Endodermal cell (in vitro differentiated cells): ENCODE results near the gene SLC6A16. TPM values are rescaled to one million over a fixed set of nuclear protein-coding genes. Genes with fewer than 3 reads are reported as not detected.

Experiments used
- DNase-seq: peaks from one replicate; pipeline ENCODE4 v3.0.0-alpha.2; 2017
- H3K27ac ChIP-seq: 2 replicates; pipeline ENCODE4 v1.5.1; 2013; ENCODE audit warnings: mild to moderate bottlenecking, low read depth, low read length, moderate library complexity
- H3K27me3 ChIP-seq: 2 replicates; pipeline ENCODE4 v1.6.1; 2013; ENCODE audit warnings: mild to moderate bottlenecking, low read length, moderate library complexity; ENCODE audit not compliant: insufficient read depth, control insufficient read depth, poor library complexity, severe bottlenecking
- H3K36me3 ChIP-seq: 2 replicates; pipeline ENCODE4 v1.7.0; 2013; ENCODE audit warnings: mild to moderate bottlenecking, low read length, moderate library complexity; ENCODE audit not compliant: control insufficient read depth, insufficient read depth
- H3K4me1 ChIP-seq: one replicate; pipeline ENCODE4 v1.7.0; 2013; ENCODE audit warnings: low read length; ENCODE audit not compliant: control insufficient read depth, insufficient read depth
- H3K4me3 ChIP-seq: 2 replicates; pipeline ENCODE4 v1.5.1; 2013; ENCODE audit warnings: mild to moderate bottlenecking, low read length, moderate library complexity
- H3K9ac ChIP-seq: 2 replicates; pipeline ENCODE4 v1.6.1; 2013; ENCODE audit warnings: mild to moderate bottlenecking, low read length, moderate library complexity; ENCODE audit not compliant: poor library complexity, severe bottlenecking; ENCODE audit errors: extremely low read depth
- H3K9me3 ChIP-seq: 2 replicates; pipeline ENCODE4 v1.6.1; 2013; ENCODE audit warnings: mild to moderate bottlenecking, low read length, moderate library complexity; ENCODE audit not compliant: control insufficient read depth
- H3K27ac Mint-ChIP-seq: 2 replicates; pipeline ENCODE4 v1.8.0; 2020; ENCODE audit warnings: mixed read lengths
- H3K27me3 Mint-ChIP-seq: 2 replicates; pipeline ENCODE4 v1.8.0; 2021; ENCODE audit warnings: mild to moderate bottlenecking, mixed read lengths; ENCODE audit not compliant: insufficient read depth
- H3K36me3 Mint-ChIP-seq: 2 replicates; pipeline ENCODE4 v1.8.0; 2020; ENCODE audit warnings: low read depth, mixed read lengths
- H3K4me1 Mint-ChIP-seq: 2 replicates; pipeline ENCODE4 v1.8.0; 2020; ENCODE audit warnings: mixed read lengths
- H3K4me3 Mint-ChIP-seq: 2 replicates; pipeline ENCODE4 v1.8.0; 2020; ENCODE audit warnings: mild to moderate bottlenecking, moderate library complexity, mixed read lengths
- H3K9me3 Mint-ChIP-seq: 2 replicates; pipeline ENCODE4 v1.8.0; 2020; ENCODE audit warnings: mild to moderate bottlenecking, mixed read lengths
- CTCF ChIP-seq: fragments of 200-600 bp; sonication (generic); conservative IDR thresholded peaks from 2 replicates; pipeline ENCODE4 v1.5.0; 2021; ENCODE audit warnings: antibody characterized with exemption, mild to moderate bottlenecking
- WGBS, 2 experiments: methylation state at CpG; one replicate each; pipeline versions ENCODE4 v1.1.5 to v1.1.7; 2013; ENCODE audit warnings: missing lambda C conversion rate in 2 of 2, mixed read lengths in 1 of 2; ENCODE audit not compliant: insufficient coverage in 1 of 2, insufficient read length in 1 of 2; 5-methylcytosine and 5-hydroxymethylcytosine counted together
- total RNA-seq, 2 donors: library from RNA; stranded (reverse); fragmentation: NEBNext Ultra II Directional in 1 of 2; extraction: Animal tissue kit (Norgen Biotek cat#: 25700) in 1 of 2; gene quantifications; 2 replicates in 1 of 2; 3 replicates in 1 of 2; pipeline ENCODE4 v1.2.1, GENCODE V29; 2021

Gene SLC6A16
- total RNA-seq, 2 donors from 2014 or later: 3.3 to 3.4 TPM

GRCh38 chr19:49247676-49248075, 77.3 kb downstream of the SLC6A16 start:
- Mint-ChIP-seq H3K27me3 (peaks cover 22% of the 10 kb centered on the region), H3K27ac (no peak overlapping the region), H3K36me3 (no peaks in the 10 kb centered on the region), H3K9me3 (peaks cover 5% of the 10 kb centered on the region), H3K4me1 (peaks cover 10% of the 10 kb centered on the region), H3K4me3 (no peak overlapping the region)
- WGBS, 2 experiments: no CpG with 5 or more reads among the region's 2 CpGs
- no peak overlapping the region for H3K4me3 ChIP-seq
- no peaks in the 10 kb centered on the region for H3K4me1 ChIP-seq
- H3K9me3 ChIP-seq: no peaks in the 10 kb centered on the region
- no peak for DNase-seq
- no peak overlapping the region for H3K27ac ChIP-seq
- H3K9ac ChIP-seq: no peak overlapping the region
- H3K36me3 ChIP-seq: no peaks in the 10 kb centered on the region
- no peaks in the 10 kb centered on the region for H3K27me3 ChIP-seq
- no peak for TF ChIP-seq CTCF

GRCh38 chr19:49244256-49244655, 80.7 kb downstream of the SLC6A16 start:
- H3K9me3 Mint-ChIP-seq: no peaks in the 10 kb centered on the region
- WGBS, 2 experiments: 93 to 95% methylated on average over 9 of the region's 9 CpGs
- no peak overlapping the region for H3K27ac ChIP-seq
- no peaks in the 10 kb centered on the region for H3K9me3 ChIP-seq
- no peaks in the 10 kb centered on the region for H3K36me3 ChIP-seq
- H3K27ac Mint-ChIP-seq: no peak overlapping the region
- no peak overlapping the region for H3K4me3 ChIP-seq
- no peaks in the 10 kb centered on the region for H3K36me3 Mint-ChIP-seq
- no peaks in the 10 kb centered on the region for H3K27me3 ChIP-seq
- no peak overlapping the region for H3K9ac ChIP-seq
- no peak overlapping the region for H3K4me3 Mint-ChIP-seq
- H3K4me1 ChIP-seq: no peaks in the 10 kb centered on the region
- peaks cover 10% of the 10 kb centered on the region for H3K27me3 Mint-ChIP-seq
- no peak for DNase-seq
- peaks cover 10% of the 10 kb centered on the region for H3K4me1 Mint-ChIP-seq
- no peak for TF ChIP-seq CTCF

- no peak overlapping the region for H3K9ac ChIP-seq
- H3K4me1 ChIP-seq: no peaks in the 10 kb centered on the region
- WGBS, 2 experiments: 90 to 95% methylated on average over 7 to 11 of the region's 11 CpGs
- Mint-ChIP-seq H3K27me3 (peaks cover 12% of the 10 kb centered on the region), H3K36me3 (no peaks in the 10 kb centered on the region), H3K9me3 (no peaks in the 10 kb centered on the region), H3K4me1 (peaks cover 10% of the 10 kb centered on the region), H3K4me3 (no peak overlapping the region), H3K27ac (no peak overlapping the region)
- H3K4me3 ChIP-seq: no peak overlapping the region
- no peak overlapping the region for H3K27ac ChIP-seq
- H3K36me3 ChIP-seq: no peaks in the 10 kb centered on the region
- no peaks in the 10 kb centered on the region for H3K27me3 ChIP-seq
- H3K9me3 ChIP-seq: no peaks in the 10 kb centered on the region
- no peak for DNase-seq
- TF ChIP-seq CTCF: no peak
Measured at GRCh38 chr19:49243726-49244125, 81.3 kb downstream of the SLC6A16 start.
